Measurements from ENCODE around the gene CDH6.

The CDH6 gene

GRCh38 chr5:31204958-31205357 lies 11.5 kb downstream of the CDH6 start:
- no peak for ATAC-seq

GRCh38 chr5:31208043-31208442 lies 14.6 kb downstream of the CDH6 start:
- no peak for ATAC-seq

GRCh38 chr5:31209334-31209733 lies 15.8 kb downstream of the CDH6 start:
- no peak for ATAC-seq

GRCh38 chr5:31211098-31211497 lies 17.6 kb downstream of the CDH6 start:
- ATAC-seq = no peak

- ATAC-seq = no peak
Observed at GRCh38 chr5:31213257-31213656, 19.8 kb downstream of the CDH6 start.

GRCh38 chr5:31213705-31214121 lies 20.2 kb downstream of the CDH6 start:
- ATAC-seq = no peak

GRCh38 chr5:31214229-31214628 lies 20.7 kb downstream of the CDH6 start:
- no peak for ATAC-seq

GRCh38 chr5:31215236-31215635 lies 21.8 kb downstream of the CDH6 start:
- ATAC-seq = no peak

GRCh38 chr5:31217446-31217845 lies 24.0 kb downstream of the CDH6 start:
- ATAC-seq = no peak

- no peak for ATAC-seq
Observed at GRCh38 chr5:31218978-31219377, 25.5 kb downstream of the CDH6 start.

- ATAC-seq = no peak
Observed at GRCh38 chr5:31221001-31221400, 27.5 kb downstream of the CDH6 start.

GRCh38 chr5:31225118-31225517 lies 31.6 kb downstream of the CDH6 start:
- ATAC-seq = no peak

- no peak for ATAC-seq
Observed at GRCh38 chr5:31225613-31226012, 32.1 kb downstream of the CDH6 start.

GRCh38 chr5:31226651-31227050 lies 33.2 kb downstream of the CDH6 start:
- no peak for ATAC-seq

- no peak for ATAC-seq
Observed at GRCh38 chr5:31229266-31229665, 35.8 kb downstream of the CDH6 start.

GRCh38 chr5:31231177-31231838 lies 37.8 kb downstream of the CDH6 start:
- ATAC-seq = no peak

GRCh38 chr5:31232273-31232888 lies 38.9 kb downstream of the CDH6 start:
- no peak for ATAC-seq

- ATAC-seq = no peak
Observed at GRCh38 chr5:31235381-31235780, 41.9 kb downstream of the CDH6 start.

- ATAC-seq = no peak
Observed at GRCh38 chr5:31236339-31236738, 42.9 kb downstream of the CDH6 start.

- ATAC-seq = no peak
Observed at GRCh38 chr5:31237174-31237573, 43.7 kb downstream of the CDH6 start.

GRCh38 chr5:31238497-31238896 lies 45.0 kb downstream of the CDH6 start:
- ATAC-seq = no peak

GRCh38 chr5:31244921-31245320 lies 51.4 kb downstream of the CDH6 start:
- no peak for ATAC-seq

GRCh38 chr5:31247381-31247780 lies 53.9 kb downstream of the CDH6 start:
- ATAC-seq = no peak

- ATAC-seq = no peak
Observed at GRCh38 chr5:31250201-31250600, 56.7 kb downstream of the CDH6 start.

- no peak for ATAC-seq
Observed at GRCh38 chr5:31251032-31251431, 57.5 kb downstream of the CDH6 start.

All from activated CD4-positive, CD25-positive, alpha-beta regulatory T cell treated with anti-CD3 and anti-CD28 coated beads, Interleukin-2, amount 50 U/mL, for 24 hours (primary cell).